H1 (cell line): ENCODE data around the gene CCDC63. TPM values are rescaled to one million over a fixed set of nuclear protein-coding genes. Genes with fewer than 3 reads are reported as not detected.

Experiments
- KDM1A ChIP-seq: fragments of 200-600, 300-600 bp; sonication (generic); IDR thresholded peaks from 2 replicates; pipeline ENCODE4 v1.7.1; 2016; ENCODE audit warnings: mild to moderate bottlenecking, low read length, borderline replicate concordance
- SIX5 ChIP-seq: IDR thresholded peaks from 2 replicates; pipeline ENCODE4 v1.6.1; 2011; ENCODE audit warnings: mild to moderate bottlenecking, low read depth, low read length
- polyA plus RNA-seq, 7 experiments: library from polyadenylated mRNA; depleted of rRNA in 3 of 7; stranded (reverse) in 5 of 7; unstranded in 2 of 7; fragments of >200 nt in 5 of 7; fragments of 200-250 nt in 2 of 7; gene quantifications; 1 replicate in 5 of 7; 2 replicates in 1 of 7; 4 replicates in 1 of 7; pipeline versions ENCODE4 v1.2.1 to v1.2.3, GENCODE V29; 2011 to 2013; ENCODE audit warnings: missing spikeins in 2 of 7, mixed read lengths in 2 of 7
- total RNA-seq: library from RNA; stranded (reverse); fragmentation: NEBNext Ultra II Directional; extraction: Animal tissue kit (Norgen Biotek cat#: 25700); gene quantifications from 2 replicates; pipeline ENCODE4 v1.2.1, GENCODE V29; 2021

Gene CCDC63
- total and polyA plus RNA-seq, 2 of the 8 experiments (the other 6 are each of a cell fraction or from before 2014, with no cell fraction given): 0.42 to 0.93 TPM

DNA sequence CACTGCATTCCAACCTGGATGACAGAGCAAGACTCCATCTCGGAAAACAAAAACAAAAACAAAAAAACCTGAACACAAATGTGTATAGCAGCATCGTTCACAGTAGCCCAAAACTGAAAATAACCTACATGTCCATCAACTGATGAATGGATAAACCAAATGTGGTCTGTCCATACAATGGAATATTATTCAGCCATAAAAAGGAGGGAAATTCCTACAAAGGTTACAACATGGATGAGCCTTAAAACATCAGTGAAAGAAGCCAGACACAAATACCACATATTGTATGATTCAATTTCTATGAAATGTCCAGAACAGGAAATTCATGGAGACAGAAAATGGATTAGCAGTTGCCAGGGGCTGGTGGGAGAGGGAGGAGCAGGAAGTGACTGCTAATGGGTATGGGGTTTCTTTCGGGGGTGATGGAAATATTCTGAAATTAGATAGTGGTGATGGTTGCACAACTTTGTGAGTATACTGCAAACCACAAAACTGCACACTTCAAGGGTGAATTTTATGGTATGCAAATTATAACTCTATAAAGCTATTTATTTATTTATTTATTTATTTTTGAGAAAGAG lies 69.6 kb downstream of the CCDC63 start (continued):
- TF ChIP-seq KDM1A: no peak
- no peak for TF ChIP-seq SIX5
